Activated naive CD8-positive, alpha-beta T cell treated with anti-CD3 and anti-CD28 coated beads, Interleukin-2, amount 10 ng/mL, durations not matched to agents 7 days and 5 days (primary cell): Measurements from ENCODE around the gene LTB4R2. TPM values are rescaled to one million over a fixed set of nuclear protein-coding genes. Genes with fewer than 3 reads are reported as not detected.
"Not testable (repeated sequence)": the region's sequence is repeated elsewhere in the genome, so short reads cannot be mapped to it uniquely, and the experiment has no call there.

ENCODE experiments used
- ATAC-seq: fragments of 150-1000 bp; cut with Tn5 transposase; one replicate; pipeline ENCODE4 v1.10.0; 2021; ENCODE audit warnings: low read depth, moderate library complexity
- POLR2A ChIA-PET: fragments of 350-600 bp; sonication (Branson Sonifier 250); formaldehyde crosslinking; loops from one replicate; lab custom pipeline; 2021; ENCODE audit warnings: antibody characterized with exemption; lab: Charles Lee
- DNase-seq: peaks from one replicate; pipeline ENCODE4 v3.0.0; 2021
- H3K27ac Mint-ChIP-seq: one replicate; pipeline ENCODE4 v1.8.0; 2022; ENCODE audit warnings: mild to moderate bottlenecking, mixed read lengths
- H3K27me3 Mint-ChIP-seq: one replicate; pipeline ENCODE4 v1.8.0; 2022; ENCODE audit warnings: mild to moderate bottlenecking, moderate library complexity, mixed read lengths
- H3K36me3 Mint-ChIP-seq: one replicate; pipeline ENCODE4 v1.8.0; 2021; ENCODE audit warnings: mild to moderate bottlenecking, mixed read lengths
- H3K4me1 Mint-ChIP-seq: one replicate; pipeline ENCODE4 v1.8.0; 2021; ENCODE audit warnings: mixed read lengths
- H3K4me3 Mint-ChIP-seq: one replicate; pipeline ENCODE4 v1.8.0; 2022; ENCODE audit warnings: mild to moderate bottlenecking, moderate library complexity, mixed read lengths
- H3K9me3 Mint-ChIP-seq: one replicate; pipeline ENCODE4 v1.8.0; 2021; ENCODE audit warnings: mixed read lengths
- total RNA-seq, 2 experiments: library from RNA; stranded (reverse); gene quantifications; one replicate each; pipeline ENCODE4 v1.2.3, GENCODE V29; 2021

The LTB4R2 gene
- total RNA-seq, 2 experiments from 2014 or later: 19.4 to 21.2 TPM

GRCh38 chr14:24322672-24323071 lies 12.7 kb downstream of the LTB4R2 start:
- POLR2A ChIA-PET: interaction anchor here (0.6 to 1.6 kb wide), 2 partner anchors 76 to 151 kb away, joined by 4 read pairs; no protein-coding TSS in a partner anchor
- peaks cover 13% of the 10 kb centered on the region for H3K27me3 Mint-ChIP-seq
- no peaks in the 10 kb centered on the region for H3K9me3 Mint-ChIP-seq
- ATAC-seq (no peak), DNase-seq (no peak)
- H3K4me1 Mint-ChIP-seq: peaks cover 14% of the 10 kb centered on the region
- H3K36me3 Mint-ChIP-seq: no peaks in the 10 kb centered on the region
- no peak overlapping the region for H3K4me3 Mint-ChIP-seq
- no peak overlapping the region for H3K27ac Mint-ChIP-seq

- POLR2A ChIA-PET: interaction anchor here (1.6 kb wide), 1 partner anchor 77 kb away, joined by 4 read pairs; no protein-coding TSS in a partner anchor
- Mint-ChIP-seq H3K27ac (peak overlapping the region; percentile 22), H3K9me3 (no peaks in the 10 kb centered on the region), H3K27me3 (peaks cover 13% of the 10 kb centered on the region), H3K4me1 (peaks cover 14% of the 10 kb centered on the region), H3K36me3 (no peaks in the 10 kb centered on the region), H3K4me3 (no peak overlapping the region)
- DNase-seq (no peak), ATAC-seq (no peak)
Measured at GRCh38 chr14:24323341-24323740, 13.4 kb downstream of the LTB4R2 start.

GRCh38 chr14:24324024-24324423 lies 14.1 kb downstream of the LTB4R2 start:
- Mint-ChIP-seq H3K4me1 (peaks cover 19% of the 10 kb centered on the region), H3K27me3 (peaks cover 13% of the 10 kb centered on the region), H3K4me3 (no peak overlapping the region), H3K27ac (no peak overlapping the region), H3K9me3 (no peaks in the 10 kb centered on the region), H3K36me3 (no peaks in the 10 kb centered on the region)
- POLR2A ChIA-PET: no interaction called here
- no peak for DNase-seq
- ATAC-seq: no peak

DNA sequence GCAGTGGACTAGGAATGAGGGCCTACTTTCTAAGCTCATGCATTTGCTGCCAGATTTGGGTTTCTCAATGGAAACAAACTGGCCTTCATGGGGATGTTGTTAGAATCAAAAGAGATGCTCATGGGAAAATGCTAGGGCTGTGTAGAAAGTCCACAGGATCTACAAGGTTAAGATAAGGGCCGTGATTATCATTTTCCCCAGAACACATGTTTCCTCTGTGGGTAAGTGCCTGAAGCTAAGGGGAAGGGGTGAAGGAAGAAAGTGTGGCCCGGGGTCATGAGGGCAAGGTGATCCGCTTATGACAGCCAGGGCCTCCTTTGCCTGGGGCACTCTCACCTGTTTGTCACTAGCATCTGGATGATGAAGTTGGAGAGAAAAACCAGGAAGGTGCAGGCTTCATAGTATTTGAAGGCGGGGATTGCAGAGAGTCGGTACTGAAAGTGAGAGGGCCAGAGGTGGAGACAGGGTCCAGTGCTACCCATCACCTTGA lies 15.1 kb downstream of the LTB4R2 start:
- Mint-ChIP-seq H3K4me3 (no peak overlapping the region), H3K9me3 (no peaks in the 10 kb centered on the region), H3K36me3 (no peaks in the 10 kb centered on the region), H3K27ac (no peak overlapping the region), H3K27me3 (peaks cover 6% of the 10 kb centered on the region), H3K4me1 (peaks cover 29% of the 10 kb centered on the region)
- DNase-seq: no peak
- ATAC-seq: no peak
- POLR2A ChIA-PET: interaction anchor here (1.2 to 1.4 kb wide), 3 partner anchors 83 to 112 kb away, joined by 3 read pairs; partner anchors contain the start of genes CBLN3 and KHNYN

- ATAC-seq: no peak
- Mint-ChIP-seq H3K4me1 (peaks cover 32% of the 10 kb centered on the region), H3K36me3 (no peaks in the 10 kb centered on the region), H3K9me3 (no peaks in the 10 kb centered on the region), H3K4me3 (no peak overlapping the region), H3K27me3 (peaks cover 5% of the 10 kb centered on the region), H3K27ac (no peak overlapping the region)
- POLR2A ChIA-PET: interaction anchor here (1.3 to 1.4 kb wide), 2 partner anchors 84 to 104 kb away, joined by 3 read pairs; partner anchors contain the start of genes CBLN3 and KHNYN
- DNase-seq: no peak
Measured at GRCh38 chr14:24325963-24326362, 16.0 kb downstream of the LTB4R2 start.

GRCh38 chr14:24327303-24327702 lies 17.4 kb downstream of the LTB4R2 start:
- POLR2A ChIA-PET: interaction anchor here (0.6 to 1.5 kb wide), 5 partner anchors 12 to 685 kb away, joined by 3 to 10 read pairs (median 5); partner anchors contain the start of genes KHNYN, RIPK3 and TINF2
- ATAC-seq: no peak
- Mint-ChIP-seq H3K27ac (peak overlapping the region; percentile 86), H3K36me3 (no peaks in the 10 kb centered on the region), H3K27me3 (peaks cover 9% of the 10 kb centered on the region), H3K4me3 (peak overlapping the region; percentile 65), H3K9me3 (no peaks in the 10 kb centered on the region), H3K4me1 (peaks cover 41% of the 10 kb centered on the region)
- DNase-seq: peak; percentile 32

GRCh38 chr14:24327914-24328313 lies 18.0 kb downstream of the LTB4R2 start:
- not testable (repeated sequence) for ATAC-seq, H3K27ac Mint-ChIP-seq, H3K9me3 Mint-ChIP-seq, H3K4me3 Mint-ChIP-seq, H3K36me3 Mint-ChIP-seq
- POLR2A ChIA-PET: interaction anchor here (1.0 to 1.5 kb wide), 2 partner anchors 85 to 102 kb away, joined by 5 to 10 read pairs; partner anchors contain the start of genes KHNYN and TINF2
- peak; percentile 39 for DNase-seq
- H3K27me3 Mint-ChIP-seq: peaks cover 11% of the 10 kb centered on the region
- peaks cover 44% of the 10 kb centered on the region for H3K4me1 Mint-ChIP-seq

DNA sequence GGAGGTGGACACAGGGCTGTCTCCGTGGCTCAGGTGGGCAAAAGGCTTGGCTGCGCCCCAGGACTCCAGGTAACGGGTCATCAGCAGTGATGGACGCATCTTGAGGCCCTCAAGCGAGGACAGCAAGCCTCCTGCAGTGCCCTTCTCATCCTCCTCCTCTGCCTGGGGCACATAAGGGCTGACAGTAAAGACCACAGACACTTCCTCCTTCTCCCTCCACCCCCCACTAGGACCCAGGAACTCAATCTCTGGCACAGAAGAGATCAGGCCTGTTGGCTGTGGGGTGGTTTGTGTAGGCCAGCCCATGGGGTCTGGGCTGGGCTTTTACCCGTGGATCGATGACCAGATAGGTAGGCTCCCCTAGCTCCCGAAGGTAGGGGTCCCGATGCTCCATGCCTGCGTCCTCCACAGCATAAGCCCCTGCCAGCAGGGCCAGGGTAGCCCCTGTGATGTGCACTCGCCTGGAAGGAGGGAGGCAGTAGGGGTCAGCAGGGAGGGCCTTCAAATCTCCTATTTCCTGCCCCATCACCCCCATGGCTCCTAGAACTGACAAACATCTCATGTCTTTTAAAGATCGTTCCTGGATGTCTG lies 19.2 kb downstream of the LTB4R2 start:
- POLR2A ChIA-PET: interaction anchor here (0.8 to 6.8 kb wide), 5 partner anchors 16 to 140 kb away, joined by 3 to 135 read pairs (median 4); partner anchors contain the start of genes CBLN3, IPO4, KHNYN and LTB4R
- H3K27ac Mint-ChIP-seq: peak overlapping the region; percentile 50
- no peaks in the 10 kb centered on the region for H3K36me3 Mint-ChIP-seq
- DNase-seq: peak; percentile 40
- H3K9me3 Mint-ChIP-seq: no peaks in the 10 kb centered on the region
- ATAC-seq: peak; percentile 19
- no peak overlapping the region for H3K4me3 Mint-ChIP-seq
- peaks cover 49% of the 10 kb centered on the region for H3K4me1 Mint-ChIP-seq
- H3K27me3 Mint-ChIP-seq: peaks cover 22% of the 10 kb centered on the region

GRCh38 chr14:24329736-24330135 lies 19.8 kb downstream of the LTB4R2 start:
- H3K27me3 Mint-ChIP-seq: peaks cover 24% of the 10 kb centered on the region
- peak overlapping the region; percentile 50 for H3K27ac Mint-ChIP-seq
- peak; percentile 57 for DNase-seq
- no peak overlapping the region for H3K4me3 Mint-ChIP-seq
- no peaks in the 10 kb centered on the region for H3K36me3 Mint-ChIP-seq
- no peaks in the 10 kb centered on the region for H3K9me3 Mint-ChIP-seq
- ATAC-seq: peak; percentile 9
- peaks cover 52% of the 10 kb centered on the region for H3K4me1 Mint-ChIP-seq
- POLR2A ChIA-PET: interaction anchor here (1.4 to 6.8 kb wide), 3 partner anchors 17 to 100 kb away, joined by 4 to 135 read pairs (median 7); partner anchors contain the start of genes CBLN3, KHNYN, LTB4R and LTB4R2

DNA sequence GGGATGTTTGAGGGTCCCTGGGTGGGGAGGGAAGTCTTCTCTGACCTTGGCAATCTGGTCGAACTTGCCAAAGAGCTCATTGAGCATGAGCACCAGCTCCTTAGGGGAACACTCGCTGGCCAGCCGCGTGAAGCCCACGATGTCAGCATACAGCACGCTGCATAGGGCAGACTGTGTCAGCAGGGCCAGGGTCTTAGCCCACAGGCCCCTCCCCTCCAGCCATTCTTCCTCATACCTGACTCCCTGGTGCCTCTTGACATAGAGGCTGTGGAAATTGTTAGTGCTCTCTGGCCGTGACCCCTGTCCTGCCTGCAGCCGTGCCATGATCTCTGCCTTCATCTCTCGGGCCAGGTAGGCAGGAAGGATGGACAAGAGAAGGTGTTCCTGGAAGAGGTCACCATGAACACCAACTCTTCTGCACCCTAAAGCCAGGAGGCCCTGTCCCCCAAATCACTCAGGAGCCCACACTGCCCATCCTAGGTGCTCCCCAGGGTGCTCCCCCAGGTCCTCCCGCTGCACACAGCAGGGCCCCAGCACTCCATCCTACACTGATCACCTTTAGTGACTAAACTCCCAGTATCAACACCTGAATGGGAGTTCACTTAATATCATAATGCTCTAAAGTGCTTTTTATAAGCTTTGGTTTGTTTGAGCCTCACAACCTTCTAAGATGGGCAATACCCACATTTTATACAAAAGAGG lies 21.2 kb downstream of the LTB4R2 start:
- DNase-seq: peak; percentile 31
- H3K36me3 Mint-ChIP-seq: peaks cover 5% of the 10 kb centered on the region
- no peak overlapping the region for H3K27ac Mint-ChIP-seq
- peaks cover 53% of the 10 kb centered on the region for H3K4me1 Mint-ChIP-seq
- POLR2A ChIA-PET: interaction anchor here (1.4 to 6.8 kb wide), 4 partner anchors 17 to 217 kb away, joined by 5 to 135 read pairs (median 13); partner anchors contain the start of genes CBLN3, DCAF11, KHNYN and LTB4R
- no peaks in the 10 kb centered on the region for H3K9me3 Mint-ChIP-seq
- H3K27me3 Mint-ChIP-seq: peaks cover 32% of the 10 kb centered on the region
- ATAC-seq: no peak
- no peak overlapping the region for H3K4me3 Mint-ChIP-seq

GRCh38 chr14:24331731-24332267 lies 21.9 kb downstream of the LTB4R2 start:
- peak overlapping the region; percentile 82 for H3K4me3 Mint-ChIP-seq
- DNase-seq: peak; percentile 46
- ATAC-seq: no peak
- H3K4me1 Mint-ChIP-seq: peaks cover 51% of the 10 kb centered on the region
- no peaks in the 10 kb centered on the region for H3K9me3 Mint-ChIP-seq
- peaks cover 5% of the 10 kb centered on the region for H3K36me3 Mint-ChIP-seq
- peak overlapping the region; percentile 77 for H3K27ac Mint-ChIP-seq
- POLR2A ChIA-PET: interaction anchor here (0.6 to 6.8 kb wide), 7 partner anchors 18 to 218 kb away, joined by 3 to 135 read pairs (median 9); partner anchors contain the start of genes CBLN3, DCAF11, KHNYN and LTB4R
- H3K27me3 Mint-ChIP-seq: peaks cover 32% of the 10 kb centered on the region

DNA sequence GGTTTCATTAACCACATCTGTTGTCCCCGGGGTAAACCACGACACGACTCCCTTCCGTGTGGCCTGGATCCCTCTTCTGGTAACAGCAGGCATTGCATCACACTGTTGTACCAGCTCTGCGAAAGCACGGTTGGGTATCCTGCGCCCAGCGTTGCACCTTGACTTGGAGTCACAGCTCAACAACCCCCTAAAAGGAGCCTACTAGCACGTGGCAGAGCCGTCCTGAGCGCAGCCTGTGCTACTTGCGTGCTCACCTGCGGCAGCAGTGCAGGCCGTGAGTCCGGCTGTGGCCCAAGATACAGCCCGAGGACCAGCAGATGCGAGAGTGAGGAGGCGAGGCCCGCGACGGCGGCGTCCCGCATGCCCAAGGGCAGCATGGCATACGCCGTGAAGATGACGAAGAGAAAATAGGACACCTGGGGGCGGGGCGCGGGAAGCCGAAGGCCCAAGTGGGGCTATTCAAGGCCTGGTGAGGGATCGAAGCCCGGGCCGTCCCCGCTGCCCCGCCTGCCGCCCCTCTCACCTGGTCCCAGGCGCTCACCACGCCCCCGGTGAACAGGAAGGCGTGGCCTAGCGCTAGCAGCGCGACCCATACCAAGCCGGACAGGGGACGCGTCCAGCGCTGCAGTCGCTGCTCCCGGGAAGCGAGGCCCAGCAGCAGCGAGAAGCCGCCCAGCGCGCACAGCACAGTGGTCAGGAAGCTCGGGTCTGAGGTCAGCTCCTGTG lies 22.5 kb downstream of the LTB4R2 start:
- peak; percentile 73 for ATAC-seq
- H3K9me3 Mint-ChIP-seq: no peaks in the 10 kb centered on the region
- H3K4me1 Mint-ChIP-seq: peaks cover 46% of the 10 kb centered on the region
- peak overlapping the region; percentile 77 for H3K27ac Mint-ChIP-seq
- POLR2A ChIA-PET: interaction anchor here (0.6 to 6.8 kb wide), 10 partner anchors 19 to 218 kb away, joined by 3 to 135 read pairs (median 8); partner anchors contain the start of genes CBLN3, DCAF11, IRF9 and KHNYN
- peaks cover 32% of the 10 kb centered on the region for H3K27me3 Mint-ChIP-seq
- peak overlapping the region; percentile 82 for H3K4me3 Mint-ChIP-seq
- DNase-seq: peak; percentile 76
- peaks cover 6% of the 10 kb centered on the region for H3K36me3 Mint-ChIP-seq
